Measurements from ENCODE around the gene AFF4. TPM values are rescaled to one million over a fixed set of nuclear protein-coding genes. Genes with fewer than 3 reads are reported as not detected.
"Not testable (repeated sequence)": the region's sequence is repeated elsewhere in the genome, so short reads cannot be mapped to it uniquely, and the experiment has no call there.

Gene AFF4
- total RNA-seq, 1 donor from 2014 or later, result 87.9 TPM

DNA sequence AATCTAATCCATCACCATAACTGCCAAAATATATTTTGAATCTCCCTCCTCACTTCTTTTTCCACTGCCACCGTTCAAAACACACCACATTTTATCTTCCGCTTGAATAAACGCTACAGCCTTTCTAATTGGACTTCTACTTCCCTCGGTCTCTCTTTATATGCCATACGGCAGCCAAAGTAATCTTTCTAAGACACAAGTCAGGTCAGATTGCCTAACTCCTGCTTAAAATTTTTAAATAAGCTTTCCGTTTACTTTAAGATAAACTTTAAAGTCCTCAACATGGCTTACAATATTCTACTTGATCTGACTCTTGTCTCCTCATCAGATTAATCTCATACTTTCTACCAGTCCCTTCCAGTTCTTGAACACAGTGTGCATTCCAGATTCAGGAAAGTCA is 9.7 kb downstream of the AFF4 start:
- no peak for DNase-seq (ENCODE audit: low read depth)

DNA sequence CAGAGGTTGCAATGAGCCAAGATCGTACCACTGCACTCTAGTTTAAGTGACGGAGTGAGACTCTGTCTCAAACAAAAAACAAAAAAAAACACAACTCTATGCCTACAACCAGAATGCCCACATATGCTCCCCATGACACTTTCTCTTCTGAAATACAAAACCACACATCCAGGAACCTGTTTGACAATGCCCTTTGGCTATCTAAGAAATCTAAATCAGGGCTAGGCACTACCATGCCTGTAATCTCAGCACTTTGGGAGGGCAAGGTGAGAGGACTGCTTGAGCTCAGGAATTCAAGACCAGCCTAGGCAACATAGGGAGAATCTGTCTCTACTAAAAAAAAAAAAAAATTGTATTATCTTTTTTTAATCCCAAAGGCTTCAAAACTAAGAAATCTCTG is 10.6 kb downstream of the AFF4 start:
- no peak for DNase-seq (ENCODE audit: low read depth)

DNA sequence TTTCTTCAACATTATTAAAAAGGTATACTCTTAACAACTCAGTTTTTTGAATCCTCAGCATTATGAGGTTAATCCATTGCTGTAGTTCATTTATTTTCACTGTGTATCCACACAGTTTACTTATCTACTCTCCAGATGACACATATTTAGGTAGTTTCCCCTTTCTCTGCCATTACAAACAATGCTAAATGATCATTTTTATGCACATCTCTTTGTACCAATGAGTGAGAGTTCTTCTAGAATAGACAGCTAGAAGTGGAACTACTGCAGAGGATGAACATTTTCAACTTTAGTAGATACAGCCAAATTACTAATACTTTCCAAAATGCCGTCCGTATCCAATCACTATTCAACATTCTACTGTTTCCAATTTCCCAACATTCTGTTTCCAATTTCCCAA is 11.5 kb downstream of the AFF4 start:
- DNase-seq (ENCODE audit: low read depth), result no peak

DNA sequence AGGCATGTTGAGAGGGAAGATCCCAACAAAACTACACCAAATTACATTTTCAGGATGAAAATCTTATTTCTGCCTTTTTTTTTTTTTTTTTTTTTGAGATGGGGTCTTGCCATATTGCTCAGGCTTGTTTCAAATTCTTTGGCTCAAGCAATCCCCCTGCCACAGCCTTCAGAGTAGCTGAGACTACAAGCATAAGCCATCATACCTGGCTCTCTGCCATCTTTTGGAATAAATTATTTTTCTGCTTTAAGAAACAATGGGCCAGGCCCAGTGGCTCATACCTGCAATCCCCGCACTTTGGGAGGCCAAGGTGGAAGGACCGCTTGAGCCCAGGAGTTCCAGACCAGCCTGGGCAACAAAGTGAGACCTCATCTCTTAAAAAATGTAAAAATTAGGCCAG is 14.3 kb downstream of the AFF4 start:
- no peak for DNase-seq (ENCODE audit: low read depth)

DNA sequence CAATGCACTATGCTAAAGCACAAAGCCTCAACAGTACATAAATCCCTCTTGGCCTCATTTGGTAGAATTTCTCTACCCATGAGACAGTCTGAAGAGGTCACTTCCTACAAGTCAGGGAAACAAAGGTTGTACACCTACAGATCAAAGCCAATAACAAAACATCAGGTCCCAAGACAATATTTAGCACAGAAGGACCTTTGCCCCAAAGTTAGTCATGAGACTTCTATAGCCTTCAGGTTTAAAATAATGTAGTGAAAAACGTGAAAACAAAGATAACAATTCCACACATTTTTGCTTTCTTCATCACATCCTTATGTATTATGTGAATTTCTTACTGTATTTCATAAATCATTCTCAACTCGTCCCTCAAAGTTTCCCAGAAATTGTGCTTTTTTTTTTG is 15.8 kb downstream of the AFF4 start:
- no peak for DNase-seq (ENCODE audit: low read depth)

DNA sequence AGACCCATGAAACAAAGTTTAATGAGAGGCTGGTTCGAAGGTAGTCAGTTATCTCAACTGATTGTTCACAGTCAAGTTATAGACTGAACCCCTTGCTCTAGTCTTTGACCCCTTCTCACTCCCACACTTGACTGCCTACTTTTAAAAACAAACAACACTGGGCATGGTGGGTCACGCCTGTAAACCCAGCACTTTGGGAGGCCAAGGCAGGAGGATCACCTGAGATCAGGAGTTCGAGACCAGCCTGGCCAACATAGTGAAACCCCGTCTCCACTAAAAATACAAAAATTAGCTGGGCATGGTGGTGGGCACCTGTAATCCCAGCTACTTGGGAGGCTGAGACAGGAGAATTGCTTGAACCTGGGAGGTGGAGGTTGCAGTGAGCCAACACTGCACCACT is 18.1 kb downstream of the AFF4 start:
- not testable (repeated sequence) for DNase-seq (ENCODE audit: low read depth)

DNA sequence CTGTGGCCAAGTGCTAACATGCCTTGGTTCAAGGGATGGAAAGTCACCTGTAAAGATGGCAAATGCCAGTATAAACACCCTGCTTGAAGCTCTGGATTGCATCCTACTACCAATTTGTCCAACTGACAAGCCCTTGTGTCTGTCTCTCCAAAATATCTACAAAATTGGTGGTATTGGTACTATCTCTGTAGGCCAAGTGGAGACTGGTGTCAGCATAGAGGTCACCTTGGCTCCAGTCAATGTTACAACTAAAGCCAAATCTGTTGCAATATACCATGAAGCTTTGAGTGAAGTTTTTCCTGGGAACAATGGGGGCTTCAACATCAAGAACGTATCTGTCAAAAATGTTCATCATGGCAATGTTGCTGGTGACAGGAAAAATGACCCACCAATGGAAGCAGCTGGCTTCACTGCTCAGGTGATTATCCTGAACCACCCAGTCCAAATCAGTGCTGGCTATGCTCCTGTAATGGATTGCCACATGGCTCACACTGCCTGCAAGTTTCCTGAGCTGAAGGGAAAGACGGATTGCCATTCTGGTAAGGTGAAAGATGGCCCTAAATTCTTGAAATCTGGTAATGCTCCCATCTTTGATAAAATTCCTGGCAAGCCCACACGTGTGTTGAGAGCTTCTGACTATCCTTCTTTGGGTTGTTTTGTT is 19.9 kb downstream of the AFF4 start:
- DNase-seq (ENCODE audit: low read depth), result no peak

DNA sequence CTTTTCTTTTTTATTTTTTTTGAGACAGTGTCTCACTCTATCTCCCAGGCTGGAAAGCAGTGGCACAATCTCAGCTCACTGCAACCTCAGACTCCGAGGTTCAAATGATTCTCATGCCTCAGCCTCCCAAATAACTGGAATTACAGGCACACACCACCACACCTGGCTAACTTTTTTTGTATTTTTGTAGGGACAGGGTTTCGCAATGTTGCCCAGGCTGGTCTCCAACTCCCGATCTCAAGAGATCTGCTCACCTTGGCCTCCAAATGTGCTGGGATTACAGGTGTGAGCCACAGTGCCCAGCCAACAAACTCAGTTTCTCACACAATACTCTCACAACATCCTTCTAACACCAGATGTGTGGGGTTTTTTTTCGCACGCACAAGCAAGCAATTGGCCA is 22.1 kb downstream of the AFF4 start:
- no peak for DNase-seq (ENCODE audit: low read depth)

DNA sequence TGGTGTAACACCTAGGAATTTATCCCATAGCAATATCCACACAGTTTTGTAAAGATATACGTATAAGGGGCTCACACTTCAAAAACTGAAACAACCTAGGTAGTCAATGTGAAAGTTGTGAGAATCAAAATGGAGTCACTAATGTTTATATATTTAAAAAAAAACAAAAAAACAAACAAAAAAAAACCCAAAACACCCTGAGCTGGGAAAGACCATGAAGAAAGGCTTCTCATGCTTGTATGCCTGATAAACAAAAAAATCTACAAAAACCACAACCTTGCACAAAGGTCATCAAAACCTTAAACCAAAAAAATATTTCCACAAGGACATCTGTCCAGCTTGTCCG is 35.4 kb downstream of the AFF4 start:
- DNase-seq (ENCODE audit: low read depth), result no peak

DNA sequence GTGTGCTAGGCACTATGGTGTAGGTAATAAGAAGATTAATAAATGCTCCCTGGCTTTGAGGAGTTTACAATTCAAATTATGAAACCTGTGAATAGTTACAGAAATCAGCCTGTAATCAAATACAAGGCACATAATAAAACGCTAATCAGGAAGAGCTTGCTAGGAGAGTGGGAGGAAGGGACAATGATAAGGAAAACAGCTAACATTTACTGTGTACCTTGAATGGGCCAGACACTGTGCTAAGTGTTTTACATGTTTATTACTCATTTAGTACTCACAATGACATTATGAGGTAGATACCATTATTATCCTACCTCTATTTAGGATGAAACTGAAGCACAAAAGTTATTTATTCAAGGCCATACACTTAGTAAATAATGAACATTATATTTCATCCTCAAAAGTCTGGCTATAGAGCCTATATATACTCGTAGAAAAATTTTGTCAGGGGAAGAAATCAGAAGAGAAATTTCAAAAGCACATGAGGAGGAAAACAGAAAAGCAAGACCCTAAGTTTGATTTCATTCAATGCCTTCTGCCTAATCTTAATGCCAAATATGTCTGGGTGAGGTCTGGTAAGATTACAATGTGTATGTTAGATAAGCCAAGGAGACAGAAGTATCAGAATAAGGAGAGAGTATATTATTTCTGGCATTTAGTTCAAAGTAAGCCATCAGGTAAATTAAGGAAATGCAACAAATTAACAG is 35.9 kb downstream of the AFF4 start:
- DNase-seq (ENCODE audit: low read depth), result no peak

DNA sequence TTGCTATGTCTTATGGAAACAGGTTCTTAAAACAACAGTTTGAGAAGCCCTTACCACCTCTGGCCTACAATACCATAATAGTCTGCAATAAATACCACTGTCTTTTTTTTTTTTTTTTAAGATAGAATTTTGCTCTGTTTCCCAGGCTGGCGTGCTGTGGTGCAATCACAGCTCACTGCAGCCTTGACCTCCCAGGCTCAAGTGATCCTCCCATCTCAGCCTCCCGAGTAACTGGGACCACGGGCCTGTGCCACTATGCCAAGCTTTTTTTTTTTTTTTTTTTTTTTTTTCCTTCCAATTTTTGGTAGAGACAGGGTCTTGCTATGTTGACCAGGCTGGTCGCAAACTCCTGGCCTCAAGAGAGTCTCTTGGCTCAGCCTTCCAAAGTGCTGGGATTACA is 37.0 kb downstream of the AFF4 start:
- no peak for DNase-seq (ENCODE audit: low read depth)

DNA sequence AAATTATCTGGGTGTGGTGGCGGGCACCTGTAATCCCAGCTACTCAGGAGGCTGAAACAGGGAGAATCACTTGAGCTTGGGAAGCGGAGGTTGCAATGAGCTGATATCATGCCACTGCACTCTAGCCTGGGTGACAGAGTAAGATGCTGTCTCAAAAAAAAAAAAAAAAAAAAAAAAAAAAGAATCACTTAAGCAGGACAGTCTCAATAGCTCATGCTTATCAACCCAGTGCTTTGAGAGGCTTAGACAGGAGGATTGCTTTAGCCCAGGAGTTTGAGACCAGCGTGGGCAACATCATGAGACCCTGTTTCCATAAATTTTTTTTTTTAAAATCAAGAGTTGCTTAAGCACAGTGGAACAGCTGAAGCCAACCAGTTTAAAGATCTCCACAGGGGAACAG is 47.3 kb downstream of the AFF4 start:
- no peak for DNase-seq (ENCODE audit: low read depth)

DNA sequence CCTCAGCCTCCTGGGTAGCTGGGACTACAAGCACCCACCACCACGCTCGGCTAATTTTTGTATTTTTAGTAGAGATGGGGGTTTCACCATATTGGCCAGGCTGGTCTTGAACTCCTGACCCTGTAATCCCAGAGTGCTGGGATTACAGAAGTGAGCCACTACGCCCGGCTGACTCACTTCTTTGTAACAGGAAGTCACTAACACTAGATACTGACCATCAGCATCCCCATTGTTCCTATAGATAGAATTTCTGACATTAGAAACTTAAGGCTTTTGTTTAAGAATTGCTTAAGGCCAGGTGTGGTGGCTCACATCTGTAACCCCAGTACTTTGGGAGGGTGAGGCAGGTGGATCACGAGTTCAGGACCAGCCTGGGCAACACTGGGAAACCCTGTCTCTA is 47.8 kb downstream of the AFF4 start:
- DNase-seq (ENCODE audit: low read depth), result no peak

DNA sequence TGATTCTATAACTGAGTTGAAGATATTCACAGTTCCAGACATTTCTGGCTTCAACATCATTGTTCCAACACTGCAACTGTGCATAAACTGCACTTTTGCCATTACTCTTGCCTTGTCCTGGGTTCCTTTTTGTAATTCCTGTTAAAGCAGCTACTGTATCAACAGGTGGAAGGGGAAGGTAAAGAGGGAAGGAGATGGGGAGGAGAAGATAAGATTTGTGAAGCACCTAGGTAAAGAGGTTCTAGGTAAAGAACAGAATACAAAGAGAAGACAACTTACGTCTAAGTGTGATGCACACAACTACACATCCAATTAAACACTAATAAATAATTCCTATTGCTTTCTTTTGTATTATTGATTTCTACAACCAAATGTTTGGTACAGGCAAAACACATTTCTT is 53.7 kb downstream of the AFF4 start:
- no peak for DNase-seq (ENCODE audit: low read depth)

DNA sequence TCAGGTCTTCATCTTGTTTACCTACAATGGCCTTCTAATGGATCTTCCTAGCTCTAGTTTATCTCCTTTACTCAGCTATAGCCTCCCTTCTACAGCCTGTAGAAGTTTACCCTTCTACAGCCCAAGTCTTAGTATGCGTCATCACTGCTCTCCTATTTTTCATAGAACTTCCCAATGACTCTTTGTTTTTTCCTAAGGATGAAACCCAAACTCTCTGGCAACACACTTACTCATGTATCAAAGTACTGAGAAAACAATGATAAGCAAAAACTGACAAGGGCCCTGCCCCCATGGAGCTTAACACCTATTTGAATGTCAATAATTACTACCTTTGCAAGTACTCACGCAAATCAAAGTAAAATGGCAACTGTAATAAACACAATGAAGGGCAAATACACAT is 56.3 kb downstream of the AFF4 start:
- DNase-seq (ENCODE audit: low read depth), result no peak

DNA sequence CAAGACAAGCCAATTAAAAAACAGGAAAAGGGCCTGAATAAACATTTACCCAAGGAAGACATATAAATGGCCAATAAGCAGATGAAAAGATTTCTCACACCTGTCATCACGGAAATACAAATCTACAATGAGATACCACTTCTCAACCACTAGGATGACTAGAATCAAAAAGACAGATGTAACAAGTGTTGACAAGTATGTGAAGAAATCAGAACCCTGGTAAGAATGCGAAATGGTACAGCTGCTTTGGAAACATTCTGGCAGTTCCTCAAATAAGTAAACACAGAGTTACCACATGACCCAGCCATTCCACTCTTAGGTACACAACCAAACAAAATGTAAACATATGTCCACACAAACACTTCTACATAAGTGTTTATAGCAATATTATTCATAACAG is 57.5 kb downstream of the AFF4 start:
- peak; percentile 83 for DNase-seq (ENCODE audit: low read depth)

DNA sequence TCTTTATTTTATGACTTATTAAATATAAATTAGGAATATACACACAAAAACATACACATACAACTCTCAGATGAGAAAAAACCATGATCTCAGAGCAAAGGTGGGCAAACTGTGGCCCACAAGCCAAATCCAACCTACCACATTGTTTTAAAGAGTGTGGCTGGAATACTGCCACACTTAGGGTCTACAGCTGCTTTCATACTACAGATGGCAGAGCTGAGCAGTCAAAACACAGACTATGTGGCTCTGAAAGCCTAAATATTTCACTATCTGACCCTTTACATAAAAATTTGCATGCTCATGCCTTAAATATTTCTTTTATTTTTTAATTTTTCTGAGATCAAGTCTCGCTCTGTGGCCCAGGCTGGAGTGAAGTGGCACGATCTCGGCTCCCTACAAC is 61.7 kb downstream of the AFF4 start:
- DNase-seq (ENCODE audit: low read depth), result peak; percentile 45

DNA sequence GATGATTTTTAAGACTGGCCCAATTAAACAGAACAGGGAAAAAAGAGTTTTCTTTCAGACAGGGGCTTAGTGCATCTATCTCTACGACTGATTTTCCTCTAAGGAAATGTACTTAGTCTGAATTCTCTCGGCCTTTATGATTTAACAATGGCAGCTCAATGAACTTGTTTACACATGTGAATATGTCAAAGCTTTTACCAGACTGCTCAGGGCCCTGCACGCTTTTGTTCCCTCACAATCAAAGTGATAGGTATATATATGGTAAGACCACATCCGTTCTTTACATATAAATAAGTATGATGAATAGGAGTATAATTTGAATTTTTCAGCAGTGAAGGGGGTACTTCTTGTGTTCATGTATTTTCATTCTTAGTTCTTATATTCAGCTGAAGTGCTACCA is 62.4 kb downstream of the AFF4 start:
- DNase-seq (ENCODE audit: low read depth), result no peak

DNA sequence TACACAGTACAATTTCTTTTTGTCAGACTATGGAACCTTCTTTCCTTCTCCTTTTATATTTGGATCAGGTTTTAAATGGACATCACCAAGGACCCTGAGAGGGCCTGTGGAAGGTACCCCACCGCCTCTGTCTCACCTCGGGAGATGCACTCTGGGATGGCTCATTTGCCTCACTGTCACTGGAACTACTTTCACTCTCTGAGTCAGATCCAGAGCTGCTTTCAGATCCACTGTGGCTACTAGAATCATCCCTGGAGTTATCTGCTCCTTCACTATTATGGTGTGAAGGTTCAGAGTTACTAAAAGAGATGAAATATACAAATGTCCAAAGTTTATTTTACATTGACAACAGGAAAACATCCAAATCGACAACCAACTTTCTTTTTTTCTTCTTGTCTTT is 65.3 kb downstream of the AFF4 start:
- no peak for DNase-seq (ENCODE audit: low read depth)

DNA sequence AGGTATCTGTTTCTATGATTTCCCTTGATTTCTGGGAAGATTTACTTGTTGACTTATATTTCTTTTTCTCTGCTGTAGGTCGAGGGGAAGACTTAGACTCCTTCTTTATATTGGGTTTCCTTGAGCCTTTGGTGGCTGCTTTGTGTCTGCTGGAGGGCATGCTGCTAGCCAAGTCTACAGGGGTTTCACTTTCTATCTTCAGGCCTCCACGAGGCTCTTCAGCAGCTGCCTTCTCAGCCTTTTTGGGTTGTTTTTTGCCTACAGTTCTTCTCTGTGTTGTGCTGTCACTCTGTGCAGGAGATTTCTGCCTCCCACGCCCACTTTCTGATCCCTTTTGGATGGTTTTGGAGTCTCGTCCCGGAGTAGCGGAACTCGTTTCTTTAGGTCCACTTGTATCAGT is 66.7 kb downstream of the AFF4 start:
- no peak for DNase-seq (ENCODE audit: low read depth)

DNA sequence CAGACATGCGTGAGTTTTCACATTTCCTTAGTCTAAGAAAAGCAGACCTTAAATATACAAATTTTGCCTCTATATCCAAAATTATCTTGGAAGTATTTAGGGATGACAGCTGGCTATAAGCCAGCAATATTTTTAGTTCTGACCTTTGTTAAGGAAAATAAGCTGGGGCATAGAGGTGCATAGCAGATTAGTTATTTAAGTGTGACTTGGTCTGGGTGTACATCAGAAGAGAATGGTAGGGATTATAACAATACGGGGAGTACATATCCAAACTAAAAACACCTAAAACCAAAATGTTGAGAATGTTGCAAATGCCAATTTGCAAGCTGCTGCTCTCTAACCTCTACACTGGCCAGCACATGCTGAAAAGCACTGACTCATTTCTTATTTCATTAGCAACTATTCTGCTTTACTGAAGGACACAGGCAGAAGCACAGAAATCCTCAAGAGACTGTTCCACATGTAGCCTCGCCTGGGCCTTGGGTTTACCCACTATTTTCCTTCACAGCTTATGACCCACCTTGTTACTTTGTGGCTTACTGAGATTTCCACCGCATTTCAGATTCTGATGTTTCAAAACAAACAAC is 67.6 kb downstream of the AFF4 start:
- DNase-seq (ENCODE audit: low read depth), result no peak

DNA sequence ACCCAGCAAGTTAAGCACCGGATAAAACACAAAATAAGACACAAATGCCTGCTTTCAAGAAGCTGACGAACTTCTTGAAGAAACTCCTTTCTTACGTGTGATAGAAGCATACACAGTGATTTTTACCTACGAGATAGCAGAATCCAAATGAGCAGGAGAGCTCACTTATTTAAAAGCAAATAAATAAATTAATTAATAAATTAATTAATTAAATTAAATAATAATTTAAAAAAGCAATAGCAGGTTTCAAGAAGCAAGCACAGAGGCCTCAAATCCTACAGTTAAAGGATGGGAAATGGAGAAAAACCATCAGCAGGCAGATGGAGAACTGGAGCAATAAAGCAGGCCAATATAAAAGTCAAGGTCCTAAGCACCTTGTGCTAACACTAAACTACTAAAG is 72.6 kb downstream of the AFF4 start:
- DNase-seq (ENCODE audit: low read depth), result no peak

DNA sequence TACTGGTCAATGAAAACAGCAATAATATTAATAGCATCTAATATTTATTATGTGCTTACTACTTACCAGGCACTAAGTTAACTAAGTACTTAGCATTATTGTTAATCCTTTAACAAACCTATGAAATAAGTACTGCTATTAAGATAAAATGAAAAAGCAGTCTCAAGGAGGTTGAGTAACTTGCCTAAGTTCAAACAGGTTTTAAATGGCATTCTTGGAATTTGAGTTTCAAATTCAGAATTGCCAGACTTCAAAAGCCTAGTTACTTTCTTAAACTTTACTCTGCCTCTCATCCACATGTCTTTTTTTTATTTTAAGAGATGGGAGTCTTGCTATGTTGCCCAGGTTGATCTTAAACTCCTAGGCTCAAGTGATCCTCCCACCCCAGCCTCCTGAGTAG is 73.9 kb downstream of the AFF4 start:
- no peak for DNase-seq (ENCODE audit: low read depth)
